ENCODE data around the gene PTPN1. TPM values are rescaled to one million over a fixed set of nuclear protein-coding genes. Genes with fewer than 3 reads are reported as not detected.

Gene PTPN1
- total and polyA plus RNA-seq, 4 donors = 5.8 to 10.6 (median 9.7) TPM

DNA sequence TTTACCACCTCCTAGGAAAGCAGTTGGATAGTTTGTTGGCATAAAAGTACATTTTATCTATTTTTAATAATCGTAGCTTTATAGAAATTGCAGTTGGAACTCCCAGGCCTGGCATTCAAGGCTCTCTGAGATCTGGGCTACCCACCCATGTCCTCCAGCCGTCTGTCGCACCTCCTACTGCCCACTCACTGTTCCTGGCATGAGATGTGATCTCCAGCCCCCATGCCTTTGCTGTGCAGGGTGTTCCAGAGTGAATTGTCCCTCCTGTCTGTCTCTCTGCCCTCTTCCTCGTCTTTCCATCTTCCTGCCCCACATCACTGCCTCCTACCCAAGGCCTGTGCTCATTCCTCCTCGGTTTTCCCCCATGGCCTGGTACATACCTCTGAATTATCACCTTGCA, 50.7 kb downstream of the PTPN1 start:
- Histone ChIP-seq H3K4me3 (ENCODE audit: low read depth in 1 of 3, low read length in 3 of 3) (no peak overlapping the region), H3K27ac (ENCODE audit: low read depth in 1 of 2, low read length in 2 of 2) (no peak overlapping the region), H3K9ac (ENCODE audit: low read depth in 1 of 2, low read length in 2 of 2) (no peak overlapping the region), H3K36me3 (ENCODE audit: control insufficient read depth in 4 of 4, insufficient read depth in 3 of 4, low read depth in 1 of 4, low read length in 3 of 4) (peaks cover 2 to 12% (median 4%) of the 10 kb centered on the region in 4 donors), H3K9me3 (ENCODE audit: control insufficient read depth in 4 of 4, low read length in 3 of 4) (no peaks in the 10 kb centered on the region), H3K27me3 (ENCODE audit: control insufficient read depth in 4 of 4, insufficient read depth in 4 of 4, low read length in 3 of 4) (no peaks in the 10 kb centered on the region), H3K4me1 (ENCODE audit: control insufficient read depth in 4 of 4, insufficient read depth in 4 of 4, low read length in 3 of 4) (peaks cover 0 to 7% (median 3%) of the 10 kb centered on the region in 4 donors)
- TF ChIP-seq, protein P1, sequence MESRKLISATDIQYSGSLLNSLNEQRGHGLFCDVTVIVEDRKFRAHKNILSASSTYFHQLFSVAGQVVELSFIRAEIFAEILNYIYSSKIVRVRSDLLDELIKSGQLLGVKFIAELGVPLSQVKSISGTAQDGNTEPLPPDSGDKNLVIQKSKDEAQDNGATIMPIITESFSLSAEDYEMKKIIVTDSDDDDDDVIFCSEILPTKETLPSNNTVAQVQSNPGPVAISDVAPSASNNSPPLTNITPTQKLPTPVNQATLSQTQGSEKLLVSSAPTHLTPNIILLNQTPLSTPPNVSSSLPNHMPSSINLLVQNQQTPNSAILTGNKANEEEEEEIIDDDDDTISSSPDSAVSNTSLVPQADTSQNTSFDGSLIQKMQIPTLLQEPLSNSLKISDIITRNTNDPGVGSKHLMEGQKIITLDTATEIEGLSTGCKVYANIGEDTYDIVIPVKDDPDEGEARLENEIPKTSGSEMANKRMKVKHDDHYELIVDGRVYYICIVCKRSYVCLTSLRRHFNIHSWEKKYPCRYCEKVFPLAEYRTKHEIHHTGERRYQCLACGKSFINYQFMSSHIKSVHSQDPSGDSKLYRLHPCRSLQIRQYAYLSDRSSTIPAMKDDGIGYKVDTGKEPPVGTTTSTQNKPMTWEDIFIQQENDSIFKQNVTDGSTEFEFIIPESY (IDR thresholded peaks at IDR 0.05) = no peak
- TF ChIP-seq, protein P2, sequence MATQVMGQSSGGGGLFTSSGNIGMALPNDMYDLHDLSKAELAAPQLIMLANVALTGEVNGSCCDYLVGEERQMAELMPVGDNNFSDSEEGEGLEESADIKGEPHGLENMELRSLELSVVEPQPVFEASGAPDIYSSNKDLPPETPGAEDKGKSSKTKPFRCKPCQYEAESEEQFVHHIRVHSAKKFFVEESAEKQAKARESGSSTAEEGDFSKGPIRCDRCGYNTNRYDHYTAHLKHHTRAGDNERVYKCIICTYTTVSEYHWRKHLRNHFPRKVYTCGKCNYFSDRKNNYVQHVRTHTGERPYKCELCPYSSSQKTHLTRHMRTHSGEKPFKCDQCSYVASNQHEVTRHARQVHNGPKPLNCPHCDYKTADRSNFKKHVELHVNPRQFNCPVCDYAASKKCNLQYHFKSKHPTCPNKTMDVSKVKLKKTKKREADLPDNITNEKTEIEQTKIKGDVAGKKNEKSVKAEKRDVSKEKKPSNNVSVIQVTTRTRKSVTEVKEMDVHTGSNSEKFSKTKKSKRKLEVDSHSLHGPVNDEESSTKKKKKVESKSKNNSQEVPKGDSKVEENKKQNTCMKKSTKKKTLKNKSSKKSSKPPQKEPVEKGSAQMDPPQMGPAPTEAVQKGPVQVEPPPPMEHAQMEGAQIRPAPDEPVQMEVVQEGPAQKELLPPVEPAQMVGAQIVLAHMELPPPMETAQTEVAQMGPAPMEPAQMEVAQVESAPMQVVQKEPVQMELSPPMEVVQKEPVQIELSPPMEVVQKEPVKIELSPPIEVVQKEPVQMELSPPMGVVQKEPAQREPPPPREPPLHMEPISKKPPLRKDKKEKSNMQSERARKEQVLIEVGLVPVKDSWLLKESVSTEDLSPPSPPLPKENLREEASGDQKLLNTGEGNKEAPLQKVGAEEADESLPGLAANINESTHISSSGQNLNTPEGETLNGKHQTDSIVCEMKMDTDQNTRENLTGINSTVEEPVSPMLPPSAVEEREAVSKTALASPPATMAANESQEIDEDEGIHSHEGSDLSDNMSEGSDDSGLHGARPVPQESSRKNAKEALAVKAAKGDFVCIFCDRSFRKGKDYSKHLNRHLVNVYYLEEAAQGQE (IDR thresholded peaks at IDR 0.05) = no peak
- no peak for TF ChIP-seq JUND (IDR thresholded peaks at IDR 0.05)
- no peak for TF ChIP-seq NR2F2 (IDR thresholded peaks at IDR 0.05)
- TF ChIP-seq YY1 (IDR thresholded peaks at IDR 0.05) = no peak
- TF ChIP-seq GABPA (IDR thresholded peaks at IDR 0.05 in 1 of 2, conservative IDR thresholded peaks at IDR 0.05 in 1 of 2) = no peak
- no peak for TF ChIP-seq EGR1 (IDR thresholded peaks at IDR 0.05; ENCODE audit: low read depth in 2 of 2)
- TF ChIP-seq, protein P3, sequence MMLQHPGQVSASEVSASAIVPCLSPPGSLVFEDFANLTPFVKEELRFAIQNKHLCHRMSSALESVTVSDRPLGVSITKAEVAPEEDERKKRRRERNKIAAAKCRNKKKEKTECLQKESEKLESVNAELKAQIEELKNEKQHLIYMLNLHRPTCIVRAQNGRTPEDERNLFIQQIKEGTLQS (IDR thresholded peaks at IDR 0.05) = no peak
- TF ChIP-seq SP1 (IDR thresholded peaks at IDR 0.05) = no peak
- no peak for TF ChIP-seq FOXA1 (IDR thresholded peaks at IDR 0.05)
- no peak for TF ChIP-seq RAD21 (IDR thresholded peaks at IDR 0.05)
- no peak for DNase-seq (ENCODE audit: low spot score)
- 92% methylated on average over 5 of the region's 5 CpGs for WGBS

DNA sequence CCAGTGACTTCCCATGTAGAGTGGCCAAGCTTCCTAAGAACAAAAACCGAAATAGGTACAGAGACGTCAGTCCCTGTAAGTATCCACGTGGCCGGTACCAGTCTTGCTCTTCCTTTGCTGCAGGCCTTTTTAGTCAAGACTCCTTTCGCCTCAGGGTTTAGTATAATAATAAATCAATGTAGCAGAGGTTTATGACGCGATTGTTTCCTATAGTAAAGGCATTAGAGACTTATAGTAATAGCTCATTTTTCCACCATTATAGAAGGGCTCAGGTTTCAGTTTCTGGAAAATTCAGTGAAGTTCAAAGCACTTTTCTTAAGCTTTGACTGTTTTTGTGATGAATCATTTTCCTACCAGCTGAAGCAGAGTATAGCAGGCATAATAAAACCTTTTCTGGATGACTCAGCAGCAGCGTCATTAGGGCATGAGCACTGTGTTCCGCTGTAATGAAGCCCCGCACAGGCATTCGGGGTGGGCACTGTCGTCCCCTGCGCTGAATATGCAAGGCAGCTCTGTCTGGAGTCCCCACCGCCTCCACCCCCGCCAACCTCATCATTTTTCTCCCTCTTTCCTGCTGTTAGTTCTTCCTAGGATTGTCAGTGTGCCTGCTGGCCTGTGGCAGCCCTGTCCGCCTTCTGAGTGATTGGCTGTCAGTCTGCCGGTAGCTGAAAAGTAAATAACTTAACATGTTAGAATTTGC, 51.3 kb downstream of the PTPN1 start:
- H3K36me3 ChIP-seq (ENCODE audit: control insufficient read depth in 4 of 4, insufficient read depth in 3 of 4, low read depth in 1 of 4, low read length in 3 of 4) = peaks cover 2 to 12% (median 4%) of the 10 kb centered on the region in 4 donors
- H3K27ac ChIP-seq (ENCODE audit: low read depth in 1 of 2, low read length in 2 of 2) = no peak overlapping the region
- no peak for DNase-seq (ENCODE audit: low spot score)
- H3K9ac ChIP-seq (ENCODE audit: low read depth in 1 of 2, low read length in 2 of 2) = no peak overlapping the region
- H3K27me3 ChIP-seq (ENCODE audit: control insufficient read depth in 4 of 4, insufficient read depth in 4 of 4, low read length in 3 of 4) = no peaks in the 10 kb centered on the region
- H3K4me1 ChIP-seq (ENCODE audit: control insufficient read depth in 4 of 4, insufficient read depth in 4 of 4, low read length in 3 of 4) = peaks cover 0 to 7% (median 3%) of the 10 kb centered on the region in 4 donors
- 95% methylated on average over 17 of the region's 17 CpGs for WGBS
- H3K4me3 ChIP-seq (ENCODE audit: low read depth in 1 of 3, low read length in 3 of 3) = no peak overlapping the region
- H3K9me3 ChIP-seq (ENCODE audit: control insufficient read depth in 4 of 4, low read length in 3 of 4) = no peaks in the 10 kb centered on the region
- no peak for TF ChIP-seq RXRA (IDR thresholded peaks at IDR 0.05)
- TF ChIP-seq, protein P1 (IDR thresholded peaks at IDR 0.05) = no peak
